ENCODE data around the gene FGF6.

Gene FGF6

GRCh38 chr12:4482936-4483335, 37.3 kb upstream of the FGF6 start:
- Histone ChIP-seq H3K27ac (ENCODE audit: low read length) (no peak overlapping the region), H3K9me3 (replicated peaks; ENCODE audit: insufficient read depth, low read length) (no peaks in the 10 kb centered on the region), H3K4me1 (ENCODE audit: low read length) (no peaks in the 10 kb centered on the region), H3K36me3 (replicated peaks; ENCODE audit: insufficient read depth, low read length) (no peaks in the 10 kb centered on the region), H2AFZ (ENCODE audit: low read length) (no peak overlapping the region), H3K4me2 (ENCODE audit: low read depth, low read length) (no peak overlapping the region), H3F3A (ENCODE audit: insufficient read depth, low read length) (peaks cover 5% of the 10 kb centered on the region; the same call in 1 of the 2 replicates), H3K4me3 (ENCODE audit: low read length) (no peak overlapping the region), H4K20me1 (ENCODE audit: insufficient read depth, low read length) (no peaks in the 10 kb centered on the region), H3K27me3 (replicated peaks; ENCODE audit: insufficient read depth, low read length) (no peaks in the 10 kb centered on the region), H3K79me2 (ENCODE audit: low read length) (no peaks in the 10 kb centered on the region), H3K9ac (ENCODE audit: low read length) (no peak overlapping the region), H3K9me2 (replicated peaks; ENCODE audit: insufficient read depth, low read length) (no peaks in the 10 kb centered on the region)
- no peak for DNase-seq
- TF ChIP-seq EZH2phosphoT487 (IDR thresholded peaks at IDR 0.05; ENCODE audit: low read length) (no peak), CTCF (IDR thresholded peaks at IDR 0.05; ENCODE audit: low read length) (no peak), EZH2 (optimal IDR thresholded peaks at IDR 0.05; ENCODE audit: low read depth, low read length) (no peak)

GRCh38 chr12:4478933-4479332, 33.3 kb upstream of the FGF6 start:
- no peaks in the 10 kb centered on the region for H3K4me1 ChIP-seq (ENCODE audit: low read length)
- no peak overlapping the region for H3K27ac ChIP-seq (ENCODE audit: low read length)
- H3K9me3 ChIP-seq (replicated peaks; ENCODE audit: insufficient read depth, low read length) = no peaks in the 10 kb centered on the region
- no peaks in the 10 kb centered on the region for H3K27me3 ChIP-seq (replicated peaks; ENCODE audit: insufficient read depth, low read length)
- H2AFZ ChIP-seq (ENCODE audit: low read length) = no peak overlapping the region
- no peak overlapping the region for H3K4me2 ChIP-seq (ENCODE audit: low read depth, low read length)
- H3K9ac ChIP-seq (ENCODE audit: low read length) = no peak overlapping the region
- no peaks in the 10 kb centered on the region for H3K79me2 ChIP-seq (ENCODE audit: low read length)
- no peak for DNase-seq
- no peaks in the 10 kb centered on the region for H3F3A ChIP-seq (ENCODE audit: insufficient read depth, low read length)
- no peak overlapping the region for H3K4me3 ChIP-seq (ENCODE audit: low read length)
- no peaks in the 10 kb centered on the region for H3K36me3 ChIP-seq (replicated peaks; ENCODE audit: insufficient read depth, low read length)
- H3K9me2 ChIP-seq (replicated peaks; ENCODE audit: insufficient read depth, low read length) = no peaks in the 10 kb centered on the region
- TF ChIP-seq EZH2phosphoT487 (IDR thresholded peaks at IDR 0.05; ENCODE audit: low read length) = no peak
- TF ChIP-seq CTCF (IDR thresholded peaks at IDR 0.05; ENCODE audit: low read length) = no peak
- no peak for TF ChIP-seq EZH2 (optimal IDR thresholded peaks at IDR 0.05; ENCODE audit: low read depth, low read length)
- no peaks in the 10 kb centered on the region for H4K20me1 ChIP-seq (ENCODE audit: insufficient read depth, low read length)

GRCh38 chr12:4477129-4477528, 31.5 kb upstream of the FGF6 start:
- DNase-seq = no peak
- no peak overlapping the region for H3K4me2 ChIP-seq (ENCODE audit: low read depth, low read length)
- no peaks in the 10 kb centered on the region for H3K9me3 ChIP-seq (replicated peaks; ENCODE audit: insufficient read depth, low read length)
- H3K4me1 ChIP-seq (ENCODE audit: low read length) = no peaks in the 10 kb centered on the region
- no peak overlapping the region for H3K9ac ChIP-seq (ENCODE audit: low read length)
- no peak overlapping the region for H3K4me3 ChIP-seq (ENCODE audit: low read length)
- no peaks in the 10 kb centered on the region for H3K9me2 ChIP-seq (replicated peaks; ENCODE audit: insufficient read depth, low read length)
- TF ChIP-seq CTCF (IDR thresholded peaks at IDR 0.05; ENCODE audit: low read length) = no peak
- no peak for TF ChIP-seq EZH2 (optimal IDR thresholded peaks at IDR 0.05; ENCODE audit: low read depth, low read length)
- no peak for TF ChIP-seq EZH2phosphoT487 (IDR thresholded peaks at IDR 0.05; ENCODE audit: low read length)
- no peaks in the 10 kb centered on the region for H3F3A ChIP-seq (ENCODE audit: insufficient read depth, low read length)
- H3K27ac ChIP-seq (ENCODE audit: low read length) = no peak overlapping the region
- no peaks in the 10 kb centered on the region for H3K36me3 ChIP-seq (replicated peaks; ENCODE audit: insufficient read depth, low read length)
- H4K20me1 ChIP-seq (ENCODE audit: insufficient read depth, low read length) = no peaks in the 10 kb centered on the region
- no peaks in the 10 kb centered on the region for H3K79me2 ChIP-seq (ENCODE audit: low read length)
- no peak overlapping the region for H2AFZ ChIP-seq (ENCODE audit: low read length)
- no peaks in the 10 kb centered on the region for H3K27me3 ChIP-seq (replicated peaks; ENCODE audit: insufficient read depth, low read length)

All from MM.1S (cell line).